Stimulated activated CD8-positive, alpha-beta memory T cell treated with anti-CD3 and anti-CD28 coated beads, Interleukin-12 subunit alpha, Interleukin-12 subunit beta, amount 100 ng/mL, for 24 hours (primary cell): ENCODE data around the gene R3HDM2.

Source experiments
- DNase-seq: peaks from one replicate; pipeline ENCODE4 v3.0.0-alpha.2; 2020; ENCODE audit errors: extremely low read depth

Gene R3HDM2

GRCh38 chr12:57240926-57241401 is 189.9 kb downstream of the R3HDM2 start:
- no peak for DNase-seq

GRCh38 chr12:57240066-57240921 is 190.5 kb downstream of the R3HDM2 start:
- no peak for DNase-seq

GRCh38 chr12:57239587-57240065 is 191.2 kb downstream of the R3HDM2 start:
- DNase-seq: no peak

GRCh38 chr12:57238854-57239554 is 191.8 kb downstream of the R3HDM2 start:
- DNase-seq: peak; percentile 60

GRCh38 chr12:57237932-57238853 is 192.7 kb downstream of the R3HDM2 start:
- DNase-seq: no peak

GRCh38 chr12:57237596-57237931 is 193.3 kb downstream of the R3HDM2 start:
- no peak for DNase-seq

GRCh38 chr12:57236925-57237595 is 193.8 kb downstream of the R3HDM2 start:
- no peak for DNase-seq

GRCh38 chr12:57236201-57236924 is 194.5 kb downstream of the R3HDM2 start:
- no peak for DNase-seq

GRCh38 chr12:57235728-57236131 is 195.1 kb downstream of the R3HDM2 start:
- no peak for DNase-seq

- no peak for DNase-seq
Measured at GRCh38 chr12:57235017-57235727, 195.7 kb downstream of the R3HDM2 start.

GRCh38 chr12:57234571-57235016 is 196.2 kb downstream of the R3HDM2 start:
- DNase-seq: no peak

- DNase-seq: no peak
Measured at GRCh38 chr12:57234233-57234570, 196.6 kb downstream of the R3HDM2 start.

GRCh38 chr12:57233357-57234232 is 197.2 kb downstream of the R3HDM2 start:
- no peak for DNase-seq

- no peak for DNase-seq
Measured at GRCh38 chr12:57232156-57232756, 198.6 kb downstream of the R3HDM2 start.

- DNase-seq: no peak
Measured at GRCh38 chr12:57231276-57232021, 199.4 kb downstream of the R3HDM2 start.

GRCh38 chr12:57230381-57231155 is 200.3 kb downstream of the R3HDM2 start:
- DNase-seq: no peak
